HTERT RPE-1 (cell line): ENCODE data around the gene MROH8.
"Not testable (repeated sequence)": the region's sequence is repeated elsewhere in the genome, so short reads cannot be mapped to it uniquely, and the experiment has no call there.

Experiments
- in situ Hi-C: fragments of 300-500 bp; cut with MboI; formaldehyde crosslinking; loops from 4 replicates; pipeline ENCODE4 v1.14.3; 2020; ENCODE audit warnings: low sequenced_read_pairs

MROH8 gene

DNA sequence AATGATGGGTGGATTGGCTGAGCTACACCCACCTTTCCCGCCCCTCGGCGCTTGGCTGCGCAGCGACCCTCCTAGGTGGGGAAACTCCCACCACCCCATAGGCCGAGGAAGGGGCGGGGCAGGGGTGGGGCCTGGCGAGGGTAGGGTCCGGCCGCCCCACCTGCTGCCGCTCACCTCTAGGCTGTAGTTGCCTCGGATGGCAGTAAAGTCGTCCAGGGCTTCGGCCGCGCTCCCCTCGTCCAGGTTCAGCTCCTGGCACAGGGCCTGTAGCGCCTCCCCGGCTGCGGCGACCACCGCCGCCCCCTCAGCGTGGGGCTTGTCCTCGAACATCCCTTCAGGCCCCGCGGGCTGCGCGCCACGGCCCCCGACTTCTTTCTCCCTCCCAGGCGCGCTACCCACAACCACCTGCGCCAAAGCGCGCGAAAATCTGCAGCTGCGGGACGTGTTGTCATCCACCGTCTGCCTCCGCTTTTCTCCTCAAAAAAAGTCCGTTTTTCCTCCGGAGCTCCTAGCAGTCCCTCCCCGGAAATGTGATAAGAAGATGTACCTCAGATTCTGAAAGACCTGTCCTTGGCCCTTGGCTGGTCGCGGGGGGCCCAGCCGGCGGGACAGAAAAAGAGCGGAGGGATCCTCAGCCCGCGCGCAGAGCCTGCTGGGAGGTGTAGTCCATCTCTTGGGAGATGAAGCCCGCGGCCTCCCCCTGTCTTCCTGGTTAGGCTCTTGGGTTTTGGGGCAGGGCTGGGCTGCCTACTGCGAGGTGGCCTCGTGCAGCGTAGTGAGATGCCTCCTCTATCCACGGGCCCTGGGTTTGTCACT lies 83.5 kb downstream of the MROH8 start, which contains the start of gene RBL1:
Gene RBL1 (minus strand): TSS at position 399 of the 816 bp plus-strand sequence. CDS start 69 bp downstream, at position 330.
- in situ Hi-C loops, result no loop called here

DNA sequence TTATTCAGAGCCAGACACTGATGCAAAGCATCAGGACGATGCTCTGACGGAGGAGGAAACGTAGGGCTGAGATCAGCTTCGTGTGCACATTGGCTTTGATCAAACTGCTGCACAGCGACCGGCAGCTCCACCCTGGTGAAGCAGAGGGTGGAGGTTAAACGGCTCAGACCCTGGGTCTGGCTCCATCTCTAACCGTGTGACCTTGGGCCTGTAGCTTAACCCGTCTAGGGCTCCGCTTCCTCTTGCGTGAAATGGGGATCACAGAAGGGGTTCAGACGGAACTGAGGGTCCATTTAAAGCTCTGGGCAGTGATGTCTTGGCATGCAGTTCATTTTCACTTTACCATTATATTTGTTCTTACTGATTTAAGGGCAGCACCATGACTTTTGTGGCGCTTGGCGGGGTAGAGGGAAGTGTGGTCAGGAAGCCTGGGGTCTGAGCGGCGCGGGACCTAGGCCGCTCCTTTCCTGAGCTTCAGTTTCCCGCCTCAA lies 84.2 kb downstream of the MROH8 start:
- in situ Hi-C loops, result no loop called here

GRCh38 chr20:37090407-37090806 lies 88.9 kb downstream of the MROH8 start:
- in situ Hi-C loops, result no loop called here

GRCh38 chr20:37081717-37082289 lies 97.5 kb downstream of the MROH8 start:
- in situ Hi-C loops, result no loop called here

GRCh38 chr20:37077009-37077408 lies 102.3 kb downstream of the MROH8 start:
- in situ Hi-C loops, result no loop called here

GRCh38 chr20:37075932-37076685 lies 103.2 kb downstream of the MROH8 start:
- in situ Hi-C loops, result no loop called here

DNA sequence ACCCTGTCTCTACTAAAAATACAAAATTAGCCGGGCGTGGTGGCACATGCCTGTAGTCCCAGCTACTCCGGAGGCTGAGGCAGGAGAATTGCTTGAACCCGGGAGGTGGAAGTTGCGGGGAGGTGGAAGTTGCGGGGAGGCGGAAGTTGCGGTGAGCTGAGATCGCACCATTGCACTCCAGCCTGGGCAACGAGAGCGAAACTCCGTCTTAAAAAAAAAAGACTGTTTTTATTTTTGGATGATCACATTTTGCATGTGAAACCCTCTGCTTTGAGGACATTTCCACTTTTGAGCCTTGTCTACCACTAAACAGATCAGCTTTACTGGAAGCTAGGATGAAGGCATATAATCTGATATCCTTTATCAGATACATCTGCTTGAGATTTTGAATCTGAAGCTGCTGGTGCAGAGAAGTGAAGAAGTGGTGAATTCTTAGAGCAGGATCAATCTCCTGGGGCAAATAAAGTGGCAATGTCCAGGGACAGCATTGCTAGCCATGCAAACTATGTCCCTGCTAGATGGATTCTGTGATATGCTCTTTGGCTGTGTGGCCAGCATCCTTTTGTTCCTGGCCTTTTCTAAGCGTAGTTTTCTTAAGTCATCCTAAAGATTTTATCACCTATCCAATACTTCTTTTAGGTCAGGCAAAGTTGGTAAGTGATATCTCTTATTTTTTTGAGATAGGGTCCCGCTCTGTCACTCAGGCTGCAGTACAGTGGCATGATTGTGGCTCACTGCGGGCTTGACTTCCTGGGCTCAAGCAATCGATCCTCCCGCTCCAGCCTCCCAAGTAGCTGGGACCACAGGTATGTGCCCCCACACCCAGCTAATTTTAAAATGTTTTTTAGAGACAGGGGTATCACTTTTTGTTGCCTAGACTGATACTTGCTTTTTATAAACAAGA lies 106.8 kb downstream of the MROH8 start:
- in situ Hi-C loops, result no loop called here

GRCh38 chr20:37071481-37071911 lies 107.9 kb downstream of the MROH8 start:
- in situ Hi-C loops, result no loop called here

GRCh38 chr20:37069563-37069962 lies 109.8 kb downstream of the MROH8 start:
- in situ Hi-C loops, result not testable (repeated sequence)

DNA sequence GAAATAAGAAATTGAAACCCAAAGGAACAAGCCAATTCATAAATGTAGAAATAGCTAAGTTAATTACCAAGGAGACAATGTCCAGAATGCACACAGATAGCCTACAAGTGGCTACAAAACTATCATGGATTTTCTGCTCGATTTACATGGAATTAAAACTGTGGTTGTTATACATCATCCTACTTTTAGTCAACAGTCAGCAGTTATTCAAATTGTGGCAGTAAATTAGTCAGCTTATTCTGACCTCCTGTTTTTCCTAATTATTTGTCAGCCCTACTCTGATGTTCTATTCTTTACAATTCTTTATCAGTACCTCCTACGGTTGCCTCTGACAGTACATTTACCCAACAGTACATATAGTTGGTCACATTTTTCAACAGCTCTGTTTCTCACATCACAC lies 113.2 kb downstream of the MROH8 start:
- in situ Hi-C loops, result no loop called here

DNA sequence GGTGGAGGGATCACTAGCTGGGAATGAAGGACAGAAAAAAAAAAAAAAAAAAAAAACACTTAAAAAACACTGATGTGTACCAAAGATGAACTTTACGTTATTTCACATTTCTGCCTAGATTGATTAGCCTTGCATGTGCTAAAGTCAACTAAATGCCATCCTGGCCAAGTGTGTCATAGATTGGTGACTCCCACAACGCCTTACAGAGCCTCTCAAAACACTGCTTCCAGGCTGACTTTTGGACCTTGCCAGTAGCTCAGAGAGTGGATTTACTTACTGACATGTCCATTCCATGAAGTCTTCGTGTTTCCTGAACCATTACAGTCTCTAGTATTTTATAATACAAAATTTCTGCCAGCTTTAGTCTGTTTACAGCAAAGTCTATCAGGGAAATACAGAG lies 124.1 kb downstream of the MROH8 start:
- in situ Hi-C loops, result no loop called here

DNA sequence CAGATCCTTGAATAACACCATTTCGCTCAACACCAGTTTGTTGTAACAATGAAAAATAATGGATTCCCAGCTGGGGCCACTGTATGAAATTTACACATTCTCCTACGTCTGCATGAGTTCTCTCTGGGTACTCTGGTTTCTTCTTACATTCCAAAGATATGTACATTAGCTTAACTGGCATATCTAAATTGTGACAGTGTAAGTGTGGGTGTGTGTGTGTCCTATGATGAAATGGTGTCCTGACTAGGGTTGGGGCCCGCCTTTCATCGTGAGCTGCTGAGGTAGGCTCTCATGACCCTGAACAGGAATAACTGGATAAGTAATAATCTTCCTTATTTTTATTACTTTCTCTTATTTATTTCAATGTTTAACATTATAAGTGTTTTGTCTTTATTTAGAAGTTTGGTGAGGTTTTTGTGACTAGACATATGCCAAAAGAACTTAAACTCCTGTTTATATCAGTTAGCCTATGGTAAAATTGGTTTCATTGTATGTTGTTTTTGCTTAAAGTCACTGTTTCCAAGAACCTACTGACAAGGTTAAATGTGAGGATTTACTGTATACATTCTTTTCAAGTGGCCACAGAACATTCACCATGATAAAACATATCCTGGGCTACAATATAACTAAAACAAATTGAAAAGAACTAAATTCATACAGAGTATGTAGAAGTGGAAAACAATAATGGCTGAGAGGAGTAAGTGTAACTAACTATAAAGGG lies 126.0 kb downstream of the MROH8 start:
- in situ Hi-C loops, result no loop called here
